ENCODE data around the gene RGS12.

DNA sequence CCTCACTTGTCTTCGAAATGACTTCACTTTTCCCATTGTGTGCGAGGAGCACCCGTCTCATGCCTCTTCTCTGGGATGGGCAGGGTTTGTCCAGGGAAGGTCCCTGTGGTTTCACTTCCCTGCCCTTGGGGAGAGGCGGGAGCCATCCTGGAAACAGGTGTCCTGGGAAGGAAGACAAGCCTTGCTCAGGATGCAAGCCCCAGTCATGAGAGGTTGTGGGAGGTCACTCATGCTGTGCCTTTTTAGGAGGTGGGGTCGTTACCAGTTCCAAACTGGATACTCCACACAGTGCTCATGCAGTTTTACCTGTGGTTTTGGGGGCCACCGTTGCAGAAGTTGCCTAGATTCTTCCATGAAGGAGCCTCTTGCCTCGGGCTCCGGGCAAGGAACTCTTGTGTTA lies 3.8 kb downstream of the RGS12 start:
- TF ChIP-seq, protein P1, sequence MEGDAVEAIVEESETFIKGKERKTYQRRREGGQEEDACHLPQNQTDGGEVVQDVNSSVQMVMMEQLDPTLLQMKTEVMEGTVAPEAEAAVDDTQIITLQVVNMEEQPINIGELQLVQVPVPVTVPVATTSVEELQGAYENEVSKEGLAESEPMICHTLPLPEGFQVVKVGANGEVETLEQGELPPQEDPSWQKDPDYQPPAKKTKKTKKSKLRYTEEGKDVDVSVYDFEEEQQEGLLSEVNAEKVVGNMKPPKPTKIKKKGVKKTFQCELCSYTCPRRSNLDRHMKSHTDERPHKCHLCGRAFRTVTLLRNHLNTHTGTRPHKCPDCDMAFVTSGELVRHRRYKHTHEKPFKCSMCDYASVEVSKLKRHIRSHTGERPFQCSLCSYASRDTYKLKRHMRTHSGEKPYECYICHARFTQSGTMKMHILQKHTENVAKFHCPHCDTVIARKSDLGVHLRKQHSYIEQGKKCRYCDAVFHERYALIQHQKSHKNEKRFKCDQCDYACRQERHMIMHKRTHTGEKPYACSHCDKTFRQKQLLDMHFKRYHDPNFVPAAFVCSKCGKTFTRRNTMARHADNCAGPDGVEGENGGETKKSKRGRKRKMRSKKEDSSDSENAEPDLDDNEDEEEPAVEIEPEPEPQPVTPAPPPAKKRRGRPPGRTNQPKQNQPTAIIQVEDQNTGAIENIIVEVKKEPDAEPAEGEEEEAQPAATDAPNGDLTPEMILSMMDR (IDR thresholded peaks at IDR 0.05), result no peak
- TF ChIP-seq POLR2A (IDR thresholded peaks at IDR 0.05), result no peak
